A549 treated with CpdA at 1 μM for 4 hours (cell line): ENCODE results near the gene MPP2. TPM values are rescaled to one million over a fixed set of nuclear protein-coding genes. Genes with fewer than 3 reads are reported as not detected.

Source experiments
- total RNA-seq: library from RNA; stranded (reverse); fragments of 200-300 nt; extraction: Qiagen RNA extraction; gene quantifications from 5 replicates; pipeline ENCODE4 v1.2.3, GENCODE V29; 2022; ENCODE audit warnings: low read depth

MPP2 gene
- 1.3 to 2.4 TPM (median 2.1 TPM) in 5 replicates for total RNA-seq

DNA sequence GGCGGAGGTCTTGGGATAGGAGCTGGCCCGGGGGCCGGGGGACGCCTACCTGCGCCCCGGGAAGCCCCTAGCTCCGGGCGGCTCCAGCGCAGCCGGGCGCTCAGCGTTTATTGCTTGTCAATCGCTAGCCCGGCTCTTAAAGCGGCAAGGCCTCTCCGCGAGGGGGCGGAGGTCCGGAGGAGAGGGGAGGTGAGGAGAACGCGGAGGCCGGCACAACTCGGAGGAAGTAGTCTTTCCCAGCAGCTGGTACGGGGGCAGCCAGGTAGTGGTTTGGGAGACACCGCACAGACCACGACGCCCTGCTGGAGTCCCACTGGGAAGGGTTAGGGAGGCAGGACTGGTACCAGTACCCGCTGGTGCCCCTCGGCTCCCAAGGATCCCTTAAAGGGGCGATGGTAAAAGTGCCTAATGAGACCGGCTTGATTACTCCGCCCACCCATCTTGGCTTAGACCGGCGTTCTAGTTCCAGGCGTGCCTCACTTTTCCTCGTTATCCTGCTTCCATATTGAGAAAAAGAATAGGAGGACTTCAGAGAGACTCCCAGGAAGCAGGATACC is at the start of gene MPP2:
TSS of gene MPP2 (minus strand) at position 112 of the 557 bp plus-strand sequence. CDS start 3,076 bp downstream, outside the sequence.

GRCh38 chr17:43953746-43954145 is 46.4 kb upstream of the MPP2 start, which contains the start of gene PYY:
PYY (minus strand) TSS chr17:43953940; CDS start chr17:43953483, 457 bp downstream.

GRCh38 chr17:43942051-43942685 is 34.8 kb upstream of the MPP2 start, which contains the start of gene PPY:
PPY (minus strand) TSS chr17:43942476; CDS start chr17:43941654, 822 bp downstream.

DNA sequence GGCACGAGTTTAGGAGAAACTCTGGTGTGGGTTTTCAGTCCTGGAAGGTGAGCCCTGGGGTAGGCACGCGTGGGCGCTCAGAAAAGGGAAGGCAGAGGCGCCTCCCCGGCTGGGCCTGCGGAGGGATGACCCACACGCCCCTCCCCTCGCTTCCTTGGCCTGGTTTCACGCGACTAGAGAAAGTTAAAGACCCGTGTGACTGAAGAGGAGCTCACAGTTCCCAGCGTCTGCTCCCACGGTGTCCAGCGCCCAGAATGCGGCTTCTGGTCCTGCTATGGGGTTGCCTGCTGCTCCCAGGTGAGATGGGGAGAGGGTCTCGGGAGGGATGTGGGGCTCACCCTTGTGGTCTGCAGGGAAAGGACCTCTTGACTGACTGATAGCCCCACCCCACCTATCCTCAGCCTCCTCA is 60.4 kb downstream of the MPP2 start, which contains the start of gene CD300LG:
TSS of gene CD300LG (plus strand) at position 214 of the 409 bp plus-strand sequence. CDS start at position 255, 41 bp downstream.

DNA sequence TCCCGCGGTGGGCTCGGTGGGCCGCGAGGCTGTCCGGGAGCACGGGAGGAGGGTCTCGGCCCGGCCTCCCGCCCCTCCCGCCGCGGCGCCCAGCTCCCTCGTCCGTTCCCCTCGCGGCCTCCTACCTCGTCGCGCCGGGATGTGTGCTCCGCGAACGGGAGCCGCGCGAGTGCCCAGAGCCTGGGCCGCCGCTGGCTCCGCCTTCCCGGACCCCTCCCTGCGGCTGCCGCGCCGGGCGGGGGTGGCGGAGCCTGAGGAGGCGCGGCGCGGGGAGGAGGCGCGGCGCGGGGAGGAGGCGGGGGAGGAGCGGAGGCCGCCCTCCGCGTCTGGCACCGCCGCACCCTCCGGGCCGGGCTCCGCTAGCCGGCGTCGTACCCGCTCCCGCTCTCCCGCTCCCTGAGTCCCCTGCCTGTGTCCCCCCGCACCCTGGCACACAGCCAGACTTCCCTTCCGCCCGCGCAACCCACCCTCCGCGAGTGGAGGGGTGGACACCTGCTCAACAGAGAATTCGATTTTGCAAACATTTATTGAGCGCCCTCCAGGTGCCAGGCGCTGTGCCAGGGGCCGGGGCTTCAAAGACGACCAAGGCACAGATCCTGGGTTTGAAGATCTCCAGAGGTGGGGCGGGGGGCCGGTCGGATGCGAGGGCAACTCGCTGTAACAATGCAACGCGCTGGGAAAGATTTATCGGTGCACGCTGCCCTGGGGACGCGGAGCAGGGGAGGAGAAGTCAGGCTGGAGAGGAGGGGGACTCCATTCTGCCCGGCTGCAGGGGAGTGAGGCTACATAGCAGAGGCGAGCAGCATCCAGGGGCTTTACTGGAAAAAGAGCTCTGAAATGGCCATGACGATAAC is 74.1 kb downstream of the MPP2 start, which contains the start of gene MPP3:
TSS of gene MPP3 (minus strand) at position 171 of the 854 bp plus-strand sequence. CDS start 1,240 bp downstream, outside the sequence.

Other genes with a start within 250 kb of the MPP2 start
- gene MEOX1, start 245.6 kb downstream of the MPP2 start, total RNA-seq: not detected in 5 replicates
- gene SOST, start 148.7 kb downstream of the MPP2 start, total RNA-seq: 0.05 TPM in 1 of 5 replicates, not detected in the others
- 58.4 to 63.0 TPM (median 62.0 TPM) in 5 replicates for gene DUSP3, start 128.6 kb downstream of the MPP2 start, total RNA-seq
- 0.02 to 0.04 TPM (median 0.03 TPM) in 3 of 5 replicates, not detected in the others for gene CFAP97D1, start 127.1 kb downstream of the MPP2 start, total RNA-seq
- gene MPP3, start 74.4 kb downstream of the MPP2 start, total RNA-seq: 17.2 to 18.7 TPM (median 18.2 TPM) in 5 replicates
- gene CD300LG, start 60.4 kb downstream of the MPP2 start, total RNA-seq: 0.05 TPM in 1 of 5 replicates, not detected in the others
- gene PPY, start 34.9 kb upstream of the MPP2 start, total RNA-seq: not detected in 5 replicates
- 0.11 TPM in 1 of 5 replicates, not detected in the others for gene PYY, start 46.4 kb upstream of the MPP2 start, total RNA-seq
- gene NAGS, start 97.1 kb upstream of the MPP2 start, total RNA-seq: 0.75 to 1.1 TPM (median 0.94 TPM) in 5 replicates
- 23.1 to 34.5 TPM (median 32.4 TPM) in 5 replicates for gene TMEM101, start 107.4 kb upstream of the MPP2 start, total RNA-seq
- 50.7 to 55.5 TPM (median 54.1 TPM) in 5 replicates for gene LSM12, start 159.1 kb upstream of the MPP2 start, total RNA-seq
- gene G6PC3, start 163.2 kb upstream of the MPP2 start, total RNA-seq: 105 to 173 TPM (median 164 TPM) in 5 replicates
- 13.6 to 15.8 TPM (median 14.3 TPM) in 5 replicates for gene HDAC5, start 216.1 kb upstream of the MPP2 start, total RNA-seq
- 8.1 to 10.5 TPM (median 9.5 TPM) in 5 replicates for gene HROB, start 234.4 kb upstream of the MPP2 start, total RNA-seq